ENCODE results near the gene GPC1. TPM values are rescaled to one million over a fixed set of nuclear protein-coding genes. Genes with fewer than 3 reads are reported as not detected.

GPC1 gene
- total RNA-seq, 1 donor from 2014 or later: 252 TPM

GRCh38 chr2:240508832-240509545 is 73.5 kb downstream of the GPC1 start:
- peaks cover 12% of the 10 kb centered on the region for H3K36me3 Mint-ChIP-seq (ENCODE audit: low read depth, unreplicated experiment)
- Histone ChIP-seq H4K20me1 (ENCODE audit: insufficient read depth, low read length) (no peaks in the 10 kb centered on the region), H3K36me3 (ENCODE audit: insufficient read depth, low read length) (no peaks in the 10 kb centered on the region), H3K4me1 (ENCODE audit: insufficient read depth, low read length) (no peaks in the 10 kb centered on the region), H3K9ac (ENCODE audit: low read length) (no peak overlapping the region), H3K27me3 (ENCODE audit: insufficient read depth, low read length) (no peaks in the 10 kb centered on the region), H3K4me3 (ENCODE audit: insufficient read depth, low read depth, low read length) (no peak overlapping the region), H3K4me2 (ENCODE audit: low read length) (no peak overlapping the region), H3K27ac (ENCODE audit: low read depth, low read length) (no peak overlapping the region), H2AFZ (ENCODE audit: low read depth, low read length) (no peak overlapping the region), H3K79me2 (ENCODE audit: insufficient read depth, low read length) (no peaks in the 10 kb centered on the region), H3K9me3 (ENCODE audit: insufficient read depth, low read depth, low read length) (no peaks in the 10 kb centered on the region)
- H3K4me1 Mint-ChIP-seq (ENCODE audit: low read depth, unreplicated experiment): no peaks in the 10 kb centered on the region
- FAIRE-seq: no peak
- H3K4me3 Mint-ChIP-seq (ENCODE audit: unreplicated experiment): no peak overlapping the region
- H3K9me3 Mint-ChIP-seq (ENCODE audit: unreplicated experiment): peaks cover 5% of the 10 kb centered on the region
- TF ChIP-seq CTCF (IDR thresholded peaks at IDR 0.05; ENCODE audit: insufficient read depth, low read depth, low read length) (no peak), EZH2 (IDR thresholded peaks at IDR 0.05; ENCODE audit: insufficient read depth, low read length) (no peak)
- H3K27me3 Mint-ChIP-seq (ENCODE audit: low read depth, unreplicated experiment): peaks cover 33% of the 10 kb centered on the region
- no peak overlapping the region for H3K27ac Mint-ChIP-seq (ENCODE audit: unreplicated experiment)
- no peak for DNase-seq (ENCODE audit: low read depth)

GRCh38 chr2:240509667-240510512 is 74.4 kb downstream of the GPC1 start:
- Mint-ChIP-seq H3K27me3 (ENCODE audit: low read depth, unreplicated experiment) (peaks cover 37% of the 10 kb centered on the region), H3K36me3 (ENCODE audit: low read depth, unreplicated experiment) (peaks cover 12% of the 10 kb centered on the region), H3K4me1 (ENCODE audit: low read depth, unreplicated experiment) (no peaks in the 10 kb centered on the region), H3K27ac (ENCODE audit: unreplicated experiment) (no peak overlapping the region), H3K9me3 (ENCODE audit: unreplicated experiment) (peaks cover 5% of the 10 kb centered on the region), H3K4me3 (ENCODE audit: unreplicated experiment) (no peak overlapping the region)
- H3K9ac ChIP-seq (ENCODE audit: low read length): no peak overlapping the region
- H4K20me1 ChIP-seq (ENCODE audit: insufficient read depth, low read length): no peaks in the 10 kb centered on the region
- H3K79me2 ChIP-seq (ENCODE audit: insufficient read depth, low read length): no peaks in the 10 kb centered on the region
- no peaks in the 10 kb centered on the region for H3K36me3 ChIP-seq (ENCODE audit: insufficient read depth, low read length)
- no peak overlapping the region for H3K4me2 ChIP-seq (ENCODE audit: low read length)
- no peaks in the 10 kb centered on the region for H3K9me3 ChIP-seq (ENCODE audit: insufficient read depth, low read depth, low read length)
- no peak overlapping the region for H3K4me3 ChIP-seq (ENCODE audit: insufficient read depth, low read depth, low read length)
- DNase-seq (ENCODE audit: low read depth) (no peak), FAIRE-seq (no peak)
- no peaks in the 10 kb centered on the region for H3K4me1 ChIP-seq (ENCODE audit: insufficient read depth, low read length)
- no peaks in the 10 kb centered on the region for H3K27me3 ChIP-seq (ENCODE audit: insufficient read depth, low read length)
- H2AFZ ChIP-seq (ENCODE audit: low read depth, low read length): no peak overlapping the region
- no peak overlapping the region for H3K27ac ChIP-seq (ENCODE audit: low read depth, low read length)
- TF ChIP-seq CTCF (IDR thresholded peaks at IDR 0.05; ENCODE audit: insufficient read depth, low read depth, low read length): no peak
- TF ChIP-seq EZH2 (IDR thresholded peaks at IDR 0.05; ENCODE audit: insufficient read depth, low read length): no peak

Measured in astrocyte (in vitro differentiated cells and primary cell).